ENCODE measurements around the gene MCC.
"Not testable (repeated sequence)": the region's sequence is repeated elsewhere in the genome, so short reads cannot be mapped to it uniquely, and the experiment has no call there.

Gene MCC

DNA sequence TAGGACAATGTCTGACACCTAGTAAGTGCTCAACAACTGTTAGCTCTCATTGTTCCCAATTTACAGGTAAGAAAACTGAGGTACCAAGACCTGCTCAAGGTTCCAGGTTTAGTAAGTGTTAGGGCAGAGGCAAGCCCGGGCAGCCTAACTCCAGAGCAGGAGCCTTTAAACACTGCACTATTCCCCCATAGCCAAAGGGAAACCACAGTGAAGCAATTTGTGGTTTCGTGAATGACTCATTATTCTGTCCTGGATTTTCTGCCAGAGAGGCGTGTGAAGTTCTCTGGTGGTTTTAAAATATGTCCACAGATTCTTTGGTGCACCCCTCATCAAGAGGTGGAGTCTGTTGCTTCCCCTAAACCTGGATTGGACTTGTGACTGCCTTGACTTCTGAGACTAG, 1.0 kb upstream of the MCC start:
- no peak for DNase-seq

DNA sequence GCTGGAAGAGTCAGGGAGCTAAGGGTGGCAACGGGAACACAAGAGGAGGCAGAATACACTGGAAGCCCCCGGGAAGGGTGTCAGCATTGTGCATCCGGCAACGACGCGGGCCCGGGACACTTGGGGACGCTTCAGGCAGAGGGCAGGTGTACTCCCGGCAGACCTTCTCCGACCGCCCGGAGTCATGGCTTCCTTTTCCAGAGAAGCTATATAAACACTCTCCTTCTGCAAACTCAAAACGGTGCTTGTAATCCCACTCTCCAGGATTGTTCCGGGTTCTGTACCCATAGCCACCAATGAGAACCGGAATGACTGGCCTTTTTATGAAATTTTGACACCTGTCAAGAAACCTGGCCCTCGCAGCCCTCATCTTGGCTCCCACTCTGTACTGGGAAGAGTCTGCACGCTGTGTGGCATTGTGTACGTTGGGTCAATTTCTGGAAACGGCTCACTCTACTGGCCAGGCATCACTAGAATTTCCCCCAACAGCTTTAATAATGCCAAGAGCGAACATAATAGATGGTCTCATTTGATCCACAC, 462 bp upstream of the MCC start:
- DNase-seq: no peak

DNA sequence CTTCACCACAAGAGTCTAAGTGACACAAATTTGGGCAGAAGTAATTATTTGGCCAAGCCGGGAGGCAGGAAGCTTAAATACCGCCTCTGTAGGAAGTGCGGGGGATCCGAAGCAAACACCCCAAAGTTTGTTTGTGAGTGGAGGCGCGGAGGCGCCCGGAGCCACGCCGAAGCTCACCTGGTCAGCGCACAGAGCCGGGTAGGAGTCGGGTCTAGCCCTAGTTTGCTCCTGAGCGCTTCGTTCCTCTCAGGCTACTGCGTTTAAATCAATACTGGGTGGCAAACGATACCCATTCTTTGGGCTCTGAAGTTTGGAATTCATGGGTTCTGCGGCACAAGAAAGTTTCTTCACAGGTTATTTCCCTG, 855 bp downstream of the MCC start:
- DNase-seq: no peak

DNA sequence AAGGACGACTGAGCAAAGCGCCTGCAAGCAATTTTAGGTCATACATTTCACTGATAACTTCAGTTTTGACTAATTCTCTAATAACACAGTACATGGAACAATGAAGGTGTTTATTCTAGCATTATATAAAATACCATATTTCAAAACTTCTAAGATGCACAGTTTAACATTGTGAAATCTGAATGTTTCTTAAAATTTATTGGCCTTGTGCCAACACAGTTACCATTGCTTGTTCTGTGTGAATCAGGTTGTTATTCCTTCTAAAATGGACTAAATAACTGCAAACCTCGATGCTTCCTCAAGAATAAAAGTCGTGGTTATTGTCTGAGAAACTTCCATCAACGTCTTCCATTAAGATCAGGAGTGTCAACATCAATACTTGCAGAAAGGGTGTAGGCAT, 8.0 kb downstream of the MCC start:
- no peak for DNase-seq

DNA sequence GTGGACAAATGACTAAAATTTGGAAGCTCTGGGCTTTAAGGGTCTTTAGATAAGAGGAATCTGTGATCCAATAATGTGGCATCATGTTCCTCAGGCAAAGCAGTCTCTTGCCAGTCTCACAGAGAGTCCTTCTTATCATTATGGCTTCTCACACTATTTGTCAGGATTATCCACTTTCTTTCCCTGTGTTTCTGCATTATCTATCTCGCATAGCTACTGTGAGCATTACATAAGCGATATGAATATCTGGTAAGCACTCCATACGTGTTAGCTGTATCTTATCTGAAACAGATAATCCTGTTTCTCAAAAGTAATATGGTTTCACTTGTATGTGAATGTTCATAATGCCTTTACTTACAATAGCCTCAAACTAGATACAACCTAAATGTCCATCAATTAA, 9.6 kb downstream of the MCC start:
- no peak for DNase-seq

DNA sequence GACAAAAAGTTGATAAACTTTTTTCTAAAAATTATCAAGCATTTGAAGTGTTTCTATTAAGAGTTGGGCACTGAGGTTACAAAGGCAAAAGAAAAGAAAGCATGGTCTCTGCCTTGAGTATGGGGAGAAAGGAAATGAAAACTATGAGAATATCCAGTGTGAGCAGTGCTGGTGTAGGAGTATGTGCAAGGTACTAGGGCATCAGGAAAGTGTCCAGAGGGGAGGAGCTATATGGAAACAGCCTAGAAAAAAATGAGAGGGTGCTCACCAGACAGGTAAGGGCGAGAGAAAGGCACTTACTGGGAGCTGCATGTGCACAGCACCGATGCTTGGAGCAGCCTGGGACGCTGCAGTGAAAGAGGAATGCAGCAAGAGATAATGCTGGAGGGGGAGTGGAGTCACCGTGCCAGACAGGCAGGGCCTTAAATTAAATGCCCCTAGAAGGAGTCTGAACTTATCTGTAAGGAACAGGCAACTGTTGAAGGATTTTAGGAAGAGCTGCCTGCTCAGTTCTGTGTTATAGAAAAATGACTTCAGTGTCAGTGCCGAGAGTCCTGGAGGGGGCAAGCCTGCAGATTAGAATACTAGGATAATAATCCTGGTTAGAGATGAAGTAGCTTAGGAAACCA, 14.0 kb downstream of the MCC start:
- DNase-seq: no peak

DNA sequence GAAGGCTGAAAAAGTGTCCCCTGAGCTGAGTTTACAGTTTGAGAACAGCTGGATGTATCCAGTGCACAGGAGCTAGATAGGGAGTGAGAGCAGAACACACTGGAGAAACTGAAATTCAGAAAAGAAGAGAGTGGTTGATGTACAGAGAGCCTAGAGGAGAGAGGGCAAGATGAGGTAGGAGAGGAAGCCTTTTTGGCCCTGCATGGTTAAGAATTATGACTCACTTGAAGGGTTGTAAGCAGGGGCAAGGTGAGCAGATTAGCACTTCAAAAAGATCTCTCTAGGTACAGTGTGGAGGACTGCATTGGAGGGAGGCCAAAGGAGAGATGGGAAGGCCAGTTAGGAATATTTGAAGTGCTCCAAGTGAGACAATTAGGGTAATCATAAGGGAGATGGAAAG, 25.2 kb downstream of the MCC start:
- no peak for DNase-seq

DNA sequence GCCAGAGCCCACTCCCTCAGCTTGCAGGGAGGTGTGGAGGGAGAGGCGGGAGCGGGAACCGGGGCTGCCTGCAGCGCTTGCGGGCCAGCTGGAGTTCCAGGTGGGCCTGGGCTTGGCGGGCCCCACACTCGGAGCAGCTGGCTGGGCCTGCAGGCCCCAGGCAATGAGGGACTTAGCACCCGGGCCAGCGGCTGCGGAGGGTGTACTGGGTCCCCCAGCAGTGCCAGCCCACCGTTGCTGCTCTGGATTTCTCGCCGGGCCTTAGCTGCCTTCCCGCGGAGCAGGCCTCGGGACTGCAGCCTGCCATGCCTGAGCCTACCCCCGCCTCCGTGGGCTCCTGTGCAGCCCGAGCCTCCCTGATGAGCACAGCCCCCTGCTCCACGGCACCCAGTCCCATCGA, 31.1 kb downstream of the MCC start:
- DNase-seq: not testable (repeated sequence)

DNA sequence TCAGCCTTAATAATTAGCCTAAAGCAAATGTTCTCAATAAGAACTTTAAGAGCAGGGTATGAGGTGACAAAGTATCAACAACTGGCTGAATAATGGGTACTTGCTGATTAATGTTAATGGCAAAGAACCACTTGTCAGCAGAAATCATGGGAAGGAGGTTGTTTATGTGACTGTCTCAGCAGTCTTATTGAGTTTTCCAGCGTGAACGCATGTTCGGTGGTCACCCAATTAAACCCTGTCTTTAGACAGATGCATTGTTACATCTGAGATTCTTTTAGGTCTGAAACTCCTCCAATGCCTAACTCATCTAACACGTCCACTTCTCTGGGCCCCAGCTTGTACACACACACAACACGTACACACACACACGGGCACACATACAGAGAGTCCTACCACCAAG, 35.3 kb downstream of the MCC start:
- DNase-seq: no peak

DNA sequence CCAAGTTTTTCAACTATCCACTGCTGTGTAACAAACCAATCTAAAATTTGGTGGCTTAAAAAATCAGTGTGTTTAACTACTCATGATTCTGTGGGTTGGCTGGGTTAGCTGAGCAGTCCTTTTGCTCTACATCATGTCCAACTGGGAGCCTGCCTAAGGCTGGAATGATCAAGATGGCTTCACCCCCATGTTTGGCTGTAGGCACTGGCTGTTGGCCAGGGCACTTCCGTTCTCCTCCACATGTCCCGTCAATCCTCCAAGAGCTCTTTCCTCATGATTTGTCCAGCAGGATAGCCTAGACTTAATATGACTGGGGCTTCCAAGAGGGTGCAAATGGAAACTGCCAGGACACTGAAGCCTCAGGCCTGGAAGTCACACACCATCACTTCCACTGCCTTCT, 36.5 kb downstream of the MCC start:
- DNase-seq: no peak

DNA sequence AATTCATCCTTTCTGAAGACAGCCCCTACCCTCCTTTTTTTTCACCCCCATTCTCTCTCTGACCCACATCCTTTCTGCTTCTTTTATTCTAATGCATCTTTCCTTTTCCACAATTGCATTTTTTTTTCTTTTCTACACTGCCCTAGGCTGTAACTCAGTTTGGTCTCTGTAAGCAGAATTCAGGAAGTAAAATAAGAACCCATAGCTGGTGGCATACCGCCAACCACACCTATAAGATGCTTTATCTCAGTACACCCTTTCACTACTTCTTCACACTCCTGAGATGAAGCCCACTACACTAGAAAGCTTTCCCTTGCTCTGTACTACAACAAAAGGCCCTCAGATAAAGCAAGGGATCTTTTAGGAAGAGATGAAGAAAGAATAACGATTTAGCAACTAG, 37.3 kb downstream of the MCC start:
- DNase-seq: no peak

DNA sequence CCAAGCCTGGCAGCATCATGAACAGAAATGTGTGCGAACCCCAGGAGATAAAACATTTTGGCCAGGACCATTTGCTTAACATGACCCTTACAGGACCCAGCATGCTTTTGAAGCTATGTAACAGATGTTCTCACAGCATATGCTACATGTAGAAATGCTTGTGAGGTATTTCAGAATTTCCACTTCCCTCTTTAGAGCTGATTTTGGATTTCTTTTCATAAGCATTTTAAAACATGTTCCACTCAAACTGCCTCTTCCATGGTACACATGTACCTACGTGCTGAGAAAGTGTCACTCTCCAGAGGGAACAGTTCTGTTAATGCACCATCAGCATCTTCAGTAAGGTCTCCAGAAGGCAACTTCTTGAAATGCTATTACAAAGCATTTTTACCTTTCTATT, 37.8 kb downstream of the MCC start:
- no peak for DNase-seq

DNA sequence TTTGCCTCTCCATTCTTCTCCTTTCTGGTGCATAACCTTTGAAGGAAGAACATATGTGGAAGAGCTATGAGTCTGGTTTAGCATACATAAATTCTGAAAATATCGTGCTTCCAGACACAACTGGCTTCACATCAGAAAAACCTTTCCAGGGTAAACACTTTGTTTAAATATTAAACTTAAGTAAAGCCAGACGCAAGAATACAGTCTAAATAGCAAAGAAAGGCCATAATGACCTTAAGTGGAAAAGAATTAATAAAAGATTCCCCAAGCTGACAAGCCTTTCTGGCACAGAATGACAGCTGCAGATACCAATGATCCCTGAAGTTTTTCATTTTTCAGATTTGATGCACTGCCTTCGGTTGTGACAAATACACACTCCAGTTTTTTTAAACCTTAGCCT, 40.0 kb downstream of the MCC start:
- no peak for DNase-seq

DNA sequence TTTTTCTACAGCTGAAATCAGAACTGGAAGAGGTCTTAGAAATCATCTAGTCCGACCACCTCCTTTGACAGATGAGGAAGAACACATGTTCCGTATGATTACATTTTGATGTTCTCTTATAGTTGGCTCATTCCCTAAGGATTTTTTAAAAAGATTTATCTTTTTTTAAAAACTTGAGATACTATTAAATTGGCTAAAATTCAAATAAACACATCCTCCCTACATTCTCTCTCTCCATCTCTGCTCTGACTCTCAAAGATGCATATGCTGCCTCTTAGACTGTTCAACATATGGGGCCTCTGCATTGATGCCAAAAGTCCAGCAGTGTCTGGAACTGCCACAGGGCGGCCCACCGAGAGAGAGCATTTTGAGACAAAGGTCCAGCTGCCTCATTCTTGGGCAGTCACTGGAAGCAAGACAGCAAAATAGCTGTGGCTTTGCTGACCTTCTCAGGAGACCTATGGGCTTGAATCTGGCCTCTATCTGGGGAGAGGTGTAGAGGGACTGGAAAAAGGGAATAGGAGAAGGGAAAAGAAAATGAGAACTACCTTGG, 40.7 kb downstream of the MCC start:
- DNase-seq: no peak

DNA sequence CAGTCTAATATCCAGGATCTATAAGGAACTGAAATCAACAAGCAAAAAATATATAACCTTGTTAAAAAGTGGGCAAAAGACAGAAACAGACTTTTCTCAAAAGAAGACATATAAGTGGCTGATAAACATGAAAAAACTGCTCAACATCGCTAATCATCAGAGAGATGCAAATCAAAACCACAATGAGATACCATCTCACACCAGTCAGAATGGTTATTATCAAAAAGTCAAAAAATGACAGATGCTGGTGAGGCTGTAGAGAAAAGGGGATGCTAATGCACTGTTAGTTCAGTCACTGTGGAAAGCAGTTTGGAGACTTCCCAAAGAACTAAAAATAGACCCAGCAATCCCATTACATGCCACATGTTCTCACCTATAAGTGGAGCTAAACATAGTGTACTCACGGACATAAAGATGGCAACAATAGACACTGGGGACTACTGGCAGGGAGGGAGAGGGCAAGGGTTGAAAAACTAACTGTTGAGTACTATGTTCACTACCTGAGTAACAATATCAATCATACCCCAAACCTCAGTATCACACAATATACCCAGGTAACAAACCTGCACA, 41.8 kb downstream of the MCC start:
- DNase-seq: no peak

DNA sequence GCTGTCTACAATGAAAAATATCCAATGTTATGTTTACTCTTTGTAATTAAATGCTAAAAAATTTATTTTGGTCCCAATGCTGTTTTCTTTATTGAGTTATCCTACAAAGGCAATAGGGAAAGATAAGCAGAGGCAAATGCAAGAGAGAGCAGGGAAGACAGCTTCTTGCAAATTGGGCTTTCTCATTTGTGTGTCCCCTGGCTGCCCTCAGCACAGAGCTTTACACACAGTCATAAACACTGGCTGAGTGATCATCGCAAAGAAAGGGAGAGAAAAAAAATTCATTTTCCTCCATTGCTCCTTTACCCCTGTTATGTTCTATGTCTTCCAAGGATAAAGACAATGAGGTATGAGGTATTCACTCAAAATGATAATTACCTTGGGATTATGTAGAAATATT, 51.1 kb downstream of the MCC start:
- no peak for DNase-seq

DNA sequence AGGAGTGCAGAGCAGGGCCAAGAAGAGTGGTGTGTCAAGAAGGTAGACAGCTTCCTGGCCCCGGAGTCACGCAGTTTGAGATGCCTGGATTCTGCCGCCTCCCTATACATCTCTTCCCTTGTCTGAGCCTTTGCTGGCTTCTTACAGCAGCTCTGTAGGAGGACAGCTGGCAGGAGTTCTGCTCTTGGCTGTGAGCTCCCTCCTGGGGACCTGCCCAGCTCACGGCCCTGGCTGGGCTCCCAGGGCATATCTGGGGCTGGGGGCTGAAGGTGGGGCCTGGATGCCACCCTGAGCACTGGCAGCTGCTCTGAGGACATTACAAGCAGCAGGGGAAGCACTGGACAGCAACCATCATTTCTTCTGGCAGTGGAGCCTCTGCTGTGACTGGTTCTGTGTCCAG, 52.7 kb downstream of the MCC start:
- DNase-seq: no peak

DNA sequence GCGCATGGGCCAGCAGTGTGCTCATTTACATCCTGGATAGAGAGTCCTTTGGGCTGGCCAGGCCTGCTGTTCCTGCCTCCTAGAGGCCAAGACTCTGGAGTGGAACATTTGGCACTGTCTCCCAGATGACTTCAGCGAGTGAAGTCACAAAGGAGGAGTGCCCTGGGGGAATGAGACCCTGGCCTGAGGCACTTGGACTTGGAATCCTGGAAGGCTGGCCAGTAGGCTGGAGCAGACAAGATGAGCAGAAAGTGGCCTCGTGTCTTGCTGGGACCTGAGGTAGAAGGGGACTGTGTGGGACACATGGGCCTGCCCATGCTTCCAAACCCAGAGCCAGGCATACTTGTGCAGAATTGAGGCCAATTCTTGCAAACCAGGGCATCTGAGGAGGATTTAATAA, 53.4 kb downstream of the MCC start, which contains the start of gene TSSK1B:
TSS of gene TSSK1B (minus strand) at position 101 of the 400 bp plus-strand sequence. CDS start 150 bp downstream, outside the sequence.
- no peak for DNase-seq

DNA sequence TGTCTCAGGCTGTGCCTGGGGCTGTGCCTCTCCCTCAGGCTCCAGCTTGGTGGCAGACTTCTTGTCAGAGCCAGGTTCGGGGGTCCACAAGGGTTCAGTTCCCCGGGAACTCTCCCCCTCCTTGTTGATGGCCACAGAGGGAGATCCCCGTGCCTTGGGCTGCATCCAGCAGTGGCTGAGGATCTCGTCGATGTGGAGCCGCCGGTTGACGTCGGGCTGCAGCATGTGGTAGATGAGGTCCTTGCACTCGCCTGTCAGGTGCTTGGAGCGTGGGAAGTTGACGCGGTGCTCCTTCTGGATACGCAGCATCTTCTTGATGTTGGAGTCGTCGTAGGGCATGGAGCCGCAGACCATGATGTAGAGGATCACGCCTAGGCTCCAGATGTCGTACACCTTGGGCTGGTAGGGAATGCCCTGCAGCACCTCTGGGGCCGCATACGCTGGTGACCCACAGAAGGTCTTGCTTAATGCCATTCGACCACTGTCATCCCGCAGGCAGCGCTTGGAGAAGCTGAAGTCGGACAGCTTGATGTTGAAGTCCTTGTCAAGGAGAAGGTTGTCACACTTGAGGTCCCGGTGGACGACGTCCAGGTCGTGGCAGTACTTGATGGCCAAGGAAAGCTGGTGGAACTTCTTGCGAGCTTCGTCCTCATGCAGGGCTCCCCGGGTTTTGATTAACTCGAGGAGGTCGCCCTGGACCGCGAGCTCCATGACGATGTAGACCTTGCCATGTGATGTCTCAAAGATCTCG, 54.2 kb downstream of the MCC start:
- DNase-seq: no peak

DNA sequence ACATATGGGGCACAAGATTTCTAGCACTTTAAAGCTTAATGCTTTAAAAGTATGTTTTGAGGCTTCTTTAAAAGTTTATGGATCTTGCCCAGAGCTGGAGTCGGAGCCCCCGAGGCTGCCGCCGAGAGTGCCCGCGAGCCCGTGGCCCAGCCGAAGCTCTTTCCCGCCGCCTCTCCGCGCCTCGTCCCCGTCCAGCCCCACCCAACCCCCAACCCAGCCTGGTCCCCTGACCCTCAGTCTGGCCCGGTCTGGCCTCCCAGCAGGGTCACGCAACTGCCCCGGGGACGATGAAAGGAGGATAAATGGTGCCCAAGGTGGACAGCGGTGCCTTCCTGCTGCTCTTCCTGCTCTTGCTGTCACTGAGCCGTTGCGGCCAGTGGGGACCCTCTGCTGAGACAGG, 55.2 kb downstream of the MCC start:
- DNase-seq: no peak

DNA sequence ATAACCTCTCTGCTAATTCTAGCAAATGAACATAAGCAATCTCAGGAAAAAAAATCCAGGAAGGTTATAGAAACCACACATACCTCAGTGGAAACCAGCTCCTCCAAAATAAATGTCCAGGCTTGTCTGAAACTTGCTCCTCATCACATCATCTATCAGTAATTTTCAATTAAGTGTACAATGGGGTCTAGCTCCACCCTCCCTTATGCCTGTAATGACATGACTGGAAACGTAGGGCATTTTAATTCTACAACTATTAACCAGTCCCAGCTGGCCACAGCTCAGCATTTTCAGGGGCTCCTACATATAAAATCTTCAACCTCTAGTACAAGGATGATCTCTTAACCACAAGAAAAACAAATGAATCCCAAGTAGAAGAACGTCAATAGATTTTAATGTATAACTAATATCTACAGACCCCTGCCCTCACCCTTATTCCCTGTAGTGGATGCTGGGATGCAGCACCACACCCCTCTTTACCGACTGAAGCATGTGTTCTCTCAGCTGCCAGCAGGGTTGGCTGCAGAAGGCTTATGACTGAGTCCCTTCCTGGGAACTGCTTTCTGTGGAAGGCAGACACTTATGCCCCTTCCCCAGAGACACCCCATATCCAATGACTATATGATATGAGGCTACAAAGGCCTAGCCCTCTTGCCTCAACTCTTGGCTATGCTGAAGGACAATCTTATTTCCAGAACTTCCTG, 60.2 kb downstream of the MCC start:
- DNase-seq: no peak

DNA sequence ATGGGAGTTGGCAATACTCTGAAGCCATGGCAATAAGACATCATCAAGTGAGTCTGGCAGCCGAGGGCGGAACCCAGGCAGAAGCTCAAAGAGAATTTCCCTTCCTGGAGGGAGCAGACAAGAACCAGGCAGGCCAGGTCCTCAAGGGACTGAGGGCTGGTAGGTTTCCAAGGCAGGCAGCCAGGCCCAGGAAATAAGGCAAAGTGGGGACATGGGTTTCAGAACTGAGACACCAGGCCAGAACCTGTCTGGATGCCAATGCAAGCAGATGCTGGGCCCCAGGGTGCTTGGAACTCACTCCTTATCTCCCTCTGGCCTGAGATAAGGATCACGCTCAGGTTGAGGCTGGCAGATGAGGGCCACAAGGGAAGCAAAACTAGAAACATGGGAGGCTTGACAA, 62.3 kb downstream of the MCC start:
- no peak for DNase-seq

DNA sequence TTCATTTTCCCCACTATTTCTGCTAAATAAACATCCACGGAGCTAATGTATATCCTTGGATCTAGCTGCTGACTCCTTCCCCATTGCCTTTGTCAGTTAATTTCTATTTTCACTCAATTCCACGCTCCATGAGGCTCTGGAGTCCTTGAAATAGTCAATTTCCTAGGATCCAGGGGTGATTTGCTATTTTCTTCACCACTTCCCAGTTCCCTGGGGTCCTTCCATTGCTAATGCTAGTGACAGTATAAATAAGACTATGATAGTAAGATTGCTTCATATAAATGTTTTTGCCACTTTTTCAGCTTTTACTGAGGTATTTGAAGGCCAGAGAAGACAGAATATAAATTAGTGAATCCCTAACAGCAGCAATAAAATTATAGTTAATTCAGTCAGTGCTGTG, 66.6 kb downstream of the MCC start:
- DNase-seq: no peak

All from DMS153 (cell line).